ENCODE results near the gene ZIC2.
"Not testable (repeated sequence)": the region's sequence is repeated elsewhere in the genome, so short reads cannot be mapped to it uniquely, and the experiment has no call there.

Gene ZIC2

GRCh38 chr13:100029933-100030332 lies 48.3 kb downstream of the ZIC2 start:
- H3K4me1 Mint-ChIP-seq, result peaks cover 5% of the 10 kb centered on the region
- no peak overlapping the region for H3K27ac Mint-ChIP-seq
- no peak for TF ChIP-seq CTCF (IDR thresholded peaks at IDR 0.05)
- peaks cover 11% of the 10 kb centered on the region for H3K9me3 Mint-ChIP-seq
- no peak for DNase-seq
- H3K4me3 Mint-ChIP-seq, result no peak overlapping the region
- peaks cover 14% of the 10 kb centered on the region for H3K27me3 Mint-ChIP-seq (ENCODE audit: low read depth, poor library complexity)
- H3K36me3 Mint-ChIP-seq (ENCODE audit: low read depth), result no peaks in the 10 kb centered on the region

- H3K4me3 Mint-ChIP-seq; H3K36me3 Mint-ChIP-seq (ENCODE audit: low read depth); H3K4me1 Mint-ChIP-seq; H3K9me3 Mint-ChIP-seq; H3K27ac Mint-ChIP-seq; DNase-seq: not testable (repeated sequence)
- peaks cover 14% of the 10 kb centered on the region for H3K27me3 Mint-ChIP-seq (ENCODE audit: low read depth, poor library complexity)
Observed at GRCh38 chr13:100032642-100033041, 51.1 kb downstream of the ZIC2 start.

- Mint-ChIP-seq H3K4me1 (peaks cover 10% of the 10 kb centered on the region), H3K9me3 (no peaks in the 10 kb centered on the region), H3K27ac (no peak overlapping the region)
Observed at GRCh38 chr13:100035936-100036335, 54.4 kb downstream of the ZIC2 start.

More at GRCh38 chr13:100035936-100036335, 54.4 kb downstream of the ZIC2 start:
- Mint-ChIP-seq H3K36me3 (ENCODE audit: low read depth) (no peaks in the 10 kb centered on the region), H3K4me3 (no peak overlapping the region), H3K27me3 (ENCODE audit: low read depth, poor library complexity) (peaks cover 14% of the 10 kb centered on the region)
- no peak for TF ChIP-seq CTCF (IDR thresholded peaks at IDR 0.05)
- DNase-seq, result no peak
